DMS 273 (cell line): Measurements from ENCODE around the gene EMILIN3.

Experiments
- DNase-seq: peaks from one replicate; lab custom pipeline; 2025; ENCODE audit not compliant: unreplicated experiment; lab: John Stamatoyannopoulos, UW

EMILIN3 gene, protein sequence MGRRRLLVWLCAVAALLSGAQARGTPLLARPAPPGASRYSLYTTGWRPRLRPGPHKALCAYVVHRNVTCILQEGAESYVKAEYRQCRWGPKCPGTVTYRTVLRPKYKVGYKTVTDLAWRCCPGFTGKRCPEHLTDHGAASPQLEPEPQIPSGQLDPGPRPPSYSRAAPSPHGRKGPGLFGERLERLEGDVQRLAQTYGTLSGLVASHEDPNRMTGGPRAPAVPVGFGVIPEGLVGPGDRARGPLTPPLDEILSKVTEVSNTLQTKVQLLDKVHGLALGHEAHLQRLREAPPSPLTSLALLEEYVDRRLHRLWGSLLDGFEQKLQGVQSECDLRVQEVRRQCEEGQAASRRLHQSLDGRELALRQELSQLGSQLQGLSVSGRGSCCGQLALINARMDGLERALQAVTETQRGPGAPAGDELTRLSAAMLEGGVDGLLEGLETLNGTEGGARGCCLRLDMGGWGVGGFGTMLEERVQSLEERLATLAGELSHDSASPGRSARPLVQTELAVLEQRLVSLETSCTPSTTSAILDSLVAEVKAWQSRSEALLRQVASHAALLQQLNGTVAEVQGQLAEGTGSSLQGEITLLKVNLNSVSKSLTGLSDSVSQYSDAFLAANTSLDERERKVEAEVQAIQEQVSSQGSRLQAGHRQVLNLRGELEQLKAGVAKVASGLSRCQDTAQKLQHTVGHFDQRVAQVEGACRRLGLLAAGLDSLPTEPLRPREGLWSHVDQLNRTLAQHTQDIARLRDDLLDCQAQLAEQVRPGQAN

DNA sequence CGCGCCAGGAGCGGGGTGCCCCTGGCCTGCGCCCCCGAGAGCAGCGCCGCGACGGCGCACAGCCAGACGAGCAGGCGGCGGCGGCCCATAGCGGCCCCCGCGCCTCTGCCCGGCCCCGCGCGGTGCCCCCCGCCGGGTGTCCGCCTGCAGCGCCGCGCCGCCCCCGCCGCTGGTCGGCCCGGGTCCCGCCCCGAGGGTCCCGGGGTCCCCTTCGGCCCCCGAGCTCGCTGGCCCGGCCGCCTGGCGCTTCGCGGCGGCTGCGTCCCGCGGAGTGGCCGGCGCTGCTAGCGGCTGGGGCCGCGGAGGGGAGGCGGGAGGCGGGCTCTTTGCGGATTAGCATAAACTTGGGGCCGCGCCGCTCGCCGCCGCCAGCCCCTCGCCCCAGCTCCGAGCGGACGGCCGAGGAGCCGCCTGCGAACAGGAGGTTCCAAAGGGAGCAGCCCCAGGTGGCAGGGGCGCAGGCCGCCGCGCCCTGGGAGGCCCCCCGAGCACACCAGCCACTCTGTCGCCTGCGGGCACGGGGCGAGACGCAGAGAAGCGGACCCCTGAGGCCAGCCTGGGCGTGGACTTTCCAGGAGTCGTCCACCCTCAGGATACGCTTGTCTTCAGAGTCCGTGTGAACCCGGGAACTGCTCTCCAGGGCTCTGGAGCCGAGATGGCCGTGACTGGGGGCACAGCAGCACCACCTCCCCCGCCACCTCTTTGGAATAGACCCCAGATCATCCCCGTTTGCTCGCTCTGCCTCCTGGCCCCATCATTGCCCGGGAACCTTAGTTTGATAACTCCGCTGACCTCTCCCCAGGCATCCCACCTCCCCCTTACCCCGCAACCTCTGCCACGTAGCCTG lies at the start of gene EMILIN3:
Gene EMILIN3, minus strand, starts transcription at position 273 of the 847 bp plus-strand sequence. Its CDS starts 184 bp downstream, at position 89.
- peak; percentile 66 for DNase-seq

- DNase-seq: no peak
These were observed 48.6 kb upstream of the EMILIN3 start for GRCh38 chr20:41415191-41415590.

DNA sequence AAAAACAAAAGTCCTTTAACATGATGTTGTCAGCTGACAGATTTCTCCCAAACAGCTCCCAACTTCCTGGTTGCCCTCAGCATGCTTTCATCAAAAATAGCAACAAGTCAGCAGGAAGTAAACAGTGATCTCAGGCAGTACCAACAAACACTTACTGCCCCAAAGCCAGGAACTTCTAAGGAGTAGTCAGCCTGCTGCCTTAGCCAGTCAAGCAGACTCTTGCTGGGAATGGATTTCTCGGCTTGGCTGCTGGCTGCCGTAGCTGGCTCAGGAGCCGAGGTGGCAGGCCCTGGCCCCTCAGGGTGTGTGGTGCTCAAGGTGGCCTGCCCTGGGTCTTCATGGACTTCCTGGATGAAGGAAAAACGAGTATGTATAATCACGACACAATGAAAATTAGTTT lies 46.6 kb upstream of the EMILIN3 start:
- no peak for DNase-seq

GRCh38 chr20:41412324-41413120 lies 45.9 kb upstream of the EMILIN3 start:
- no peak for DNase-seq

- DNase-seq: peak; percentile 27
These were observed 44.8 kb upstream of the EMILIN3 start for GRCh38 chr20:41411391-41411847.

- peak; percentile 77 for DNase-seq
These were observed 42.4 kb upstream of the EMILIN3 start for GRCh38 chr20:41408986-41409385.

DNA sequence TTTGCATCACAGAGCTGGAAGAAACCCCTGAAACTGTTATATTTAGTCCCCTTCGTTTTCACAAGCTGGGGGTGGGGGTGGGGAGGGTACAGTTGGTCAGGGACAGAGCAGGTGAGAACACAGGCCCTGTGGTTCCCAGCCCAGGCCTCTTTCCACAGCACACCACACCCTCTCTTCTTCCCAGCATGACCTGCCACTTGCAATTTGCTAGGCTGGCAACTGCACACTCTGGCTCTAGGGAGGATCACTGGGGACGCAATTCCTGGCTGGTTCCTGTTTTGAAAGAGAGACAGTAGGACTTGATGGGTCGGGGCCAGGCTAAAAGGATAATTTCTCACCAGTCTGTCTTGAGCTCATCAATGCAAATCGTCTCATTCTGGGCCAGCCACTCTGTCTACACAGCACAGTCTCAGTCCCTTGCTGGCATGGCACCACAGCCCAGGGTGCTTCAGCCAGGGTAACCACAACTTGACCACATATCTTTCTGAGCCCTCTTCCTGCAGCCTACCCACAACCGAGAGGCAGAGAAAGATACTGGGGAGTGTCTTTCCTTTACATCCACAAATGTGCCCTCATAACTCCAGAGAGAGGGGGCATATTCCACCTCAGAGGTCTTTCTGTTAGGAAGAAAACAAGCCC lies 41.7 kb upstream of the EMILIN3 start:
- no peak for DNase-seq

DNA sequence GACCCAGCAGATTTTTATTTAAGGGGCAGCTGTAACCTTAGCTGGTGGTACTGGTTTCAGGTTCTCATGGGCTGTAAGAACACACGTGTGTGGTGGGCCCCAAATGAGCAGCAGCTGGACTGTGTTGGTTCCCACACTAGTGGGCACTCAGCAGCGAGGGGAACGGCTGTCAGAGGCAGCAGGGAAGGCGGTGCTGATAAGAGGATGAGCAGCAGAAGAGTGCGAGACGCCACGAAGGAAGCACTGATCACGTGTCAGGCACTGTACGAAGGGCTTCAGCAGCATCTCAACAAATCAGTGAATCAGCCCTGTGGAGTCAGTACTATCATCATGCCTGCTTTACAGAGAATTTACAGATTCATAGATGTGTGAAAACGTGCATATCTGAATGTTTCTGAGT lies 41.0 kb upstream of the EMILIN3 start:
- no peak for DNase-seq

DNA sequence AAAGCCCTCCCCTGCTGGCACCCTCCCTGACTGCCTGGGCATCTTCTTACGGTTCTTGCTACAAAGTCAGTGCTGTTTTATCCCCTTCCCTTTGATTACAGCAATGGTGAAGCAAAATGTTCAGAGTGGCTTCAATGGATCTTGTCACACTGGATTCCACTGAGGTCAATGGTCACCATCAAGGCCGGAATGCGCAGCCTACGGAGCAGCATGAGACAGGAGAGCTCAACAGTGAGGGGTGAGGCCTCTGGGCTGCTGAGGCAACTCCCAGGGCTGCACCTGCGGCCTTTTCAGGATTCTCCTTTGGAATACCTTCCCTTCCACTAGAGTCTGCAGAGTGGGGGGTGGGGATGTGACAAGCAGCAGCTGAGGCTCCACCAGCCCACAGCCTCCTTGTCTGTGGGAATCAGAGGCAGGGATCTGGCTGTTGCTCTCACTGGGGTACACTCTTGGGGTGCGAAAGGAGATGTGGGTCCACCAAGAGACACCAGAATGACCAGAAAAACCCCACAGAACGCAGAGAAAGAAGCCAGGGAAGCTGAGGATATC lies 40.4 kb upstream of the EMILIN3 start:
- no peak for DNase-seq

- DNase-seq: no peak
These were observed 39.7 kb upstream of the EMILIN3 start for GRCh38 chr20:41406353-41406752.

- no peak for DNase-seq
These were observed 38.8 kb upstream of the EMILIN3 start for GRCh38 chr20:41405436-41405835.

DNA sequence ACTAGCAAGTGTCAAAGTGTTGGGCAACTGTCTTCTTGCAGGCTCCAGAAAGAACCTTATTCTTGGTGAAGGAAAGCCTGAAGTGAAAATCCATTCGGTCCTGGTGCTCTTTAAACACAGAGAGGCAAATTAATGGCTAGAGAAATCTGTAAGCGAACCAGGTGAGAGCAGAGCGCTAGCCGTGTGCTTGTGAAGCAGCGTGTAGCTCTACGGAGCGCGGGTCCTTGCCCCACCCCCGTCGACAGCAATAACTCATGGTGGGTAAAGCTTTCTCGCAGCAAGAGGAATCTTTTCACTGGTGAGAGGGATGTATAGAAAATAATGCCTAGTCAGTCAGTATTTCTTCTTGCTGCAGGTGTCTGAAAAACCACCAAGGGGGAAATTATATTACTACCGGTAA lies 37.0 kb upstream of the EMILIN3 start:
- no peak for DNase-seq

GRCh38 chr20:41398408-41398807 lies 31.8 kb upstream of the EMILIN3 start:
- no peak for DNase-seq

DNA sequence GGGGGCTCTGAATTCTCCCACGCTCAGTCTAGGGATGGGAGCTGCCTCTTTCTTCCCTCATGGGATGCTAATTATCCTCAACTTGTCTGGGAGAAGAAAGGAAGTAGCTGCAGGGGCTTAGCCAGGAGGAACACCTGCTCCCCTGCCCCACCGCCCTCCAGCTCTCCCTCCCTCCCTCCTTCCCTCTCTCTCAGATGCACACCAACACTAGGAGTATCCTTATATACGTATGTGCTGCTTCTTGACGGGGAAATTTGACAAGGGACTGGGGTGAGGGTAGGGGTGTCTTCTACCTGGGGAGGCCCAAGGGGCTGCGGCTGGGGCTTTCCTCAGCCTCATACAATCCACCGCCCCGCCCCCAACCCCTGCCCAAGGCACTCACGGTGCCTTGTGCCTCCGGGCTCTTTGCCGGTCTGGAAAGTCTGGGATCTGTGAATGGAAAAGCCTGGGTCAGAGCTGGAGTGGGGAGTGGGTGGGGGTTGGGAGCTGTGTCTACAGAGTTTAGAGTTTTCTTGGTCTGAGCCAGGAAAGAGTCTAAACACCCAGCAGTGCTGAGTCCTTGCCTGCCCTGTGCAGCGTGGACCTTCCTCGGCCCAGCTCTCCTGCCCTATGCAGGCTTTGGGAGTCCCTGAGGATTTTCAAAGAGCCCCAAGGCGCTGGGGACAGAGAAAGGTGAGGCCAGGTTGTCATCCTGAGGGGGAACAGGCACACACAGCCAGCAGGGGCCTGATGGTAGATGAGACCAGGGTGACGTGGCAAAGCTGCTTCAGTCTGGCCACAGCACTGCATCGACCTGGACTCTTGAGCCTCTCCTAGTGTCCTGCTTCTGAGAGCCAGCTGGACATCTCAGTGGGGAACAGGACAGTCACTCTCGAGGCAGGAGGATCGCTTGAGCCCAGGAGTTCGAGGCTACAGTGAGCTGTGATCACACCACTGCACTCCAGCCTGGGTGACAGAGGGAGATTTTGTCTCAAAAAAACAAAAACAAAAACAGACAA lies 29.3 kb upstream of the EMILIN3 start:
- DNase-seq: no peak

DNA sequence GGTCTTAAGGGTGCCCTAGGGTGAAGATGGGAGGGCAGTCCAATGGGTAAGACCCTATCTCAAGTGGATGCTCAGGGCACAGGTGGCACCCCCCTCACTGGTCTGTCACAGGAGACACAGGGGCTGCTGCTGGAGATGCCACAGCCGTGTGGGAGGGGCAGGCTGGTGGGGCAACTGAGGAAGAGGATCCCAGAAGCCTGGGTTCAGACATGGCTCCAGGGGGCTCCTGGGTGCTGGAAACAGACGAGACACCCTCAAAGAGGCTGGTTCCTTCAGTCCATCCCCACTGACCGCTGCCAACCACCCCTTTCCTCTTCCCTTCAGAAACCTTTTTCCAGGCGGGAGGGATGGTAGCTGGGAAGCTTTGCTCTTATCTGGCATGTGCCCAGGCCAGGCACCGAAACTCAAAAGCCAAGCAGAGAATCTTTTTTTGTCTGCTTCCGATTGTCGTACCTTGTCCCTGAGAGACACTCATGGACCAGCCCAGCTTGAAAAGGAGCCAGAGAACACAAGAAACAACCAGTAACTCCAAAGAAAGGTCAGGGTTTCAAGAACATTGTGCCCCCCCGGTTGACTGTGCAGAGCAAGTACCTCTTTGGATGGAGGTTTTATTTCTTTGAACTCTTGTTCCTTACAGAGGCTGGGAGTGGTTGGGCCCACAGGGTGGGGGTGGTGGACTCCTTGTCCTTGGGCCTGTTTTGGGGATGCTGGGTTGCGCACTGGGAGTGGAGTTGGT lies 28.5 kb upstream of the EMILIN3 start:
- no peak for DNase-seq

DNA sequence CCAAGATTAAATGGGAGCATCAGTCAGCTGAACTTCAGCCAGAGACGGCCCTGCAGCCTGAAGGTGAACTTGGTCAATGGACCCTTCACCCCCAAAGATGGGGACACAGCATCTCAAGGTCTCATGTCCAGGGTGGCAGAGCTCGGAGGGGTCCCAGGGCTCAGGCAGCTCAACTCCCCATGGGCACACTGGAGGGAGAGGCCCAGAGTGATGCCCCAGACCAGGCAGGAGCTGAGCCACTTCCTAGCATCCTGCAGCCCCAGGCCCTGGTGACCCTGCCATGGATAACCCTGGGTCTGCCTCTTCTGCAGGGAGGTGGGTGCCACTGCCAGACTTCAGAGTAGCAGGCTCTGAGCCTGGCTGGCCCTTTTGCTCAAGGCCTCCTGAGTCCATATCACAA lies 27.5 kb upstream of the EMILIN3 start:
- DNase-seq: no peak

GRCh38 chr20:41393705-41394066 lies 27.1 kb upstream of the EMILIN3 start:
- DNase-seq: peak; percentile 28
